A549 (cell line): ENCODE data around the gene CLMN. TPM values are rescaled to one million over a fixed set of nuclear protein-coding genes. Genes with fewer than 3 reads are reported as not detected.

Experiments
- ATAC-seq, 2 experiments: fragments of 200-7000 bp in 1 of 2; fragments of >200 bp in 1 of 2; cut with Nextera tagmentation in 1 of 2; cut with Tn5 transposase in 1 of 2; 3 replicates each; pipeline versions ENCODE4 v1.8.0 to v1.9.1; 2018 to 2020; ENCODE audit warnings: mild to moderate bottlenecking in 1 of 2, moderate library complexity in 1 of 2
- CTCF ChIA-PET: fragments of 300-600 bp; sonication (Branson Sonifier 250); formaldehyde crosslinking; extraction: SDS; loops from one replicate; lab custom pipeline; 2021; ENCODE audit warnings: antibody characterized with exemption, inconsistent platforms; lab: Yijun Ruan, JAX
- POLR2A ChIA-PET: fragments of 350-600 bp; formaldehyde crosslinking; extraction: SDS; loops from one replicate; lab custom pipeline; 2021; ENCODE audit warnings: antibody characterized with exemption, inconsistent platforms; lab: Yijun Ruan, JAX
- DNase-seq, 2 experiments: peaks; one replicate each; pipeline versions ENCODE4 v3.0.0 to v3.0.0-alpha.2; 2011 to 2016; ENCODE audit warnings: low read depth in 1 of 2, low spot score in 1 of 2
- FAIRE-seq: peaks from 2 replicates; lab custom pipeline; 2011; peaks lifted over from hg19 to GRCh38; lab: Jason Lieb, UNC
- H3K27ac ChIP-seq, 2 experiments: fragments of >200 bp; sonication (Bioruptor Twin); formaldehyde crosslinking; 3 replicates each; pipeline ENCODE4 v1.5.1; 2016 to 2017
- H3K4me1 ChIP-seq: fragments of >200 bp; sonication (Bioruptor Twin); formaldehyde crosslinking; 3 replicates; pipeline ENCODE4 v1.6.1; 2016
- H3K4me2 ChIP-seq: fragments of >200 bp; sonication (Bioruptor Twin); formaldehyde crosslinking; 3 replicates; pipeline ENCODE4 v1.6.1; 2016
- H3K4me3 ChIP-seq: fragments of >200 bp; sonication (Bioruptor Twin); formaldehyde crosslinking; 3 replicates; pipeline ENCODE4 v1.5.1; 2016
- H3K9me3 ChIP-seq: fragments of >200 bp; sonication (Bioruptor Twin); formaldehyde crosslinking; 3 replicates; pipeline ENCODE4 v1.6.1; 2016
- BCL3 ChIP-seq: fragments of >200 bp; sonication (Bioruptor Twin); formaldehyde crosslinking; IDR thresholded peaks from 3 replicates; pipeline ENCODE4 v1.6.1; 2016
- CHD4 ChIP-seq: fragments of 200-600 bp; sonication (generic); IDR thresholded peaks from 2 replicates; pipeline ENCODE4 v1.6.1; 2016; ENCODE audit warnings: antibody characterized with exemption, mild to moderate bottlenecking, borderline replicate concordance
- CTCF ChIP-seq: fragments of >200 bp; sonication (Bioruptor Twin); formaldehyde crosslinking; IDR thresholded peaks from 3 replicates; pipeline ENCODE4 v1.5.1; 2016
- E2F6 ChIP-seq: IDR thresholded peaks from 2 replicates; pipeline ENCODE4 v1.6.1; 2012; ENCODE audit warnings: low read depth, borderline replicate concordance
- EHMT2 ChIP-seq: fragments of 200-600 bp; sonication (generic); IDR thresholded peaks from 2 replicates; pipeline ENCODE4 v1.6.1; 2016; ENCODE audit warnings: antibody characterized with exemption, low read depth, mild to moderate bottlenecking, moderate library complexity
- FOSB ChIP-seq: fragments of 250-450 bp; sonication (Bioruptor Pico); IDR thresholded peaks from 2 replicates; pipeline ENCODE4 v1.5.0; 2020; ENCODE audit warnings: mild to moderate bottlenecking, moderate library complexity
- FOXS1 ChIP-seq: fragments of 250-450 bp; sonication (Bioruptor Pico); IDR thresholded peaks from 2 replicates; pipeline ENCODE4 v1.5.0; 2020; ENCODE audit warnings: mild to moderate bottlenecking, moderate library complexity
- GATA3 ChIP-seq: IDR thresholded peaks from 2 replicates; pipeline ENCODE4 v1.6.1; 2012; ENCODE audit warnings: borderline replicate concordance
- HES2 ChIP-seq: fragments of >200 bp; sonication (Bioruptor Twin); formaldehyde crosslinking; IDR thresholded peaks from 2 replicates; pipeline ENCODE4 v1.6.1; 2016
- HMGXB4 ChIP-seq: fragments of 250-450 bp; sonication (Bioruptor Pico); IDR thresholded peaks from 2 replicates; pipeline ENCODE4 v1.5.0; 2021; ENCODE audit warnings: mild to moderate bottlenecking, moderate library complexity, borderline replicate concordance
- JUN ChIP-seq, 2 experiments: fragments of >200 bp; sonication (Bioruptor Twin); formaldehyde crosslinking; IDR thresholded peaks; 2 replicates in 1 of 2; 3 replicates in 1 of 2; pipeline ENCODE4 v1.6.1; 2016 to 2017
- JUNB ChIP-seq: fragments of >200 bp; sonication (Bioruptor Twin); formaldehyde crosslinking; IDR thresholded peaks from 2 replicates; pipeline ENCODE4 v1.6.1; 2016
- KDM1A ChIP-seq: fragments of 200-600 bp; sonication (generic); IDR thresholded peaks from 2 replicates; pipeline ENCODE4 v1.6.1; 2016; ENCODE audit warnings: low read depth, mild to moderate bottlenecking
- MAFK ChIP-seq: fragments of 450-650 bp; IDR thresholded peaks from 2 replicates; pipeline ENCODE4 v1.6.1; 2014; ENCODE audit not compliant: partially characterized antibody
- MAX ChIP-seq: IDR thresholded peaks from 2 replicates; pipeline ENCODE4 v1.6.1; 2012
- MAZ ChIP-seq: fragments of 150-350 bp; IDR thresholded peaks from 2 replicates; pipeline ENCODE4 v1.6.1; 2014; ENCODE audit warnings: antibody characterized with exemption, low read depth, low read length, borderline replicate concordance
- NFE2L2 ChIP-seq: fragments of 150-350 bp; conservative IDR thresholded peaks from 2 replicates; pipeline ENCODE4 v1.6.1; 2014; ENCODE audit warnings: low read length
- NR3C1 ChIP-seq: fragments of >200 bp; sonication (Bioruptor Twin); formaldehyde crosslinking; IDR thresholded peaks from 3 replicates; pipeline ENCODE4 v1.6.1; 2017
- PBX3 ChIP-seq: IDR thresholded peaks from 2 replicates; pipeline ENCODE4 v1.6.1; 2012
- RARB ChIP-seq: fragments of 250-450 bp; sonication (Bioruptor Pico); IDR thresholded peaks from 2 replicates; pipeline ENCODE4 v1.8.0; 2021; ENCODE audit warnings: mild to moderate bottlenecking, moderate library complexity
- RNF2 ChIP-seq: fragments of 200-600 bp; sonication (generic); IDR thresholded peaks from 2 replicates; pipeline ENCODE4 v1.6.1; 2016; ENCODE audit warnings: low read depth, mild to moderate bottlenecking, antibody characterized with exemption, moderate library complexity, borderline replicate concordance
- SMC3 ChIP-seq: fragments of >200 bp; sonication (Bioruptor Twin); formaldehyde crosslinking; IDR thresholded peaks from 3 replicates; pipeline ENCODE4 v1.6.1; 2018; ENCODE audit warnings: inconsistent platforms
- SREBF2 ChIP-seq: fragments of 450-650 bp; IDR thresholded peaks from 2 replicates; pipeline ENCODE4 v1.6.1; 2014; ENCODE audit warnings: mild to moderate bottlenecking, moderate library complexity
- TFCP2L1 ChIP-seq: fragments of 250-450 bp; sonication (Bioruptor Pico); IDR thresholded peaks from 2 replicates; pipeline ENCODE4 v1.5.0; 2021; ENCODE audit warnings: mild to moderate bottlenecking
- TP53 ChIP-seq: fragments of 250-450 bp; sonication (Bioruptor Pico); IDR thresholded peaks from 2 replicates; pipeline ENCODE4 v1.5.0; 2021; ENCODE audit warnings: mild to moderate bottlenecking, moderate library complexity
- ZFP36 ChIP-seq: fragments of 450-650 bp; IDR thresholded peaks from 2 replicates; pipeline ENCODE4 v1.6.1; 2014; ENCODE audit warnings: borderline replicate concordance; ENCODE audit not compliant: partially characterized antibody
- ZSCAN20 ChIP-seq: fragments of 250-450 bp; sonication (Bioruptor Pico); IDR thresholded peaks from 2 replicates; pipeline ENCODE4 v1.8.0; 2022; ENCODE audit warnings: mild to moderate bottlenecking, moderate library complexity
- WGBS: methylation state at CpG from one replicate; pipeline ENCODE4 v1.1.6; 2017; ENCODE audit errors: missing lambda C conversion rate; 5-methylcytosine and 5-hydroxymethylcytosine counted together
- polyA plus RNA-seq, 4 experiments: library from polyadenylated mRNA; depleted of rRNA in 3 of 4; stranded (reverse); fragments of >200 nt; fragmentation: RNase III in 1 of 4; extraction: RNeasy Plus Mini Kit Qiagen cat#74134 plus additional on column Dnase treatment in 1 of 4; gene quantifications; 2 replicates in 3 of 4; 3 replicates in 1 of 4; pipeline ENCODE4 v1.2.3, GENCODE V29; 2011 to 2017

Gene CLMN
- polyA plus RNA-seq, 2 of the 4 experiments (the other 2 are of a cell fraction), result 2.9 to 10.6 TPM

GRCh38 chr14:95227279-95227860 is 92.3 kb downstream of the CLMN start:
- no peak for TF ChIP-seq EHMT2
- TF ChIP-seq HMGXB4 (CRISPR knock-in tag), result no peak
- TF ChIP-seq JUN (IDR thresholded peaks at IDR 0.05), result no peak
- DNase-seq, result no peak
- H3K9me3 ChIP-seq, result no peaks in the 10 kb centered on the region
- no peak for FAIRE-seq
- no peak overlapping the region for H3K4me3 ChIP-seq
- 82% methylated on average over 19 of the region's 19 CpGs for WGBS
- peaks cover 11% of the 10 kb centered on the region for H3K4me1 ChIP-seq
- ChIA-PET POLR2A (no interaction called here), CTCF (interaction anchor here (0.9 to 1.4 kb wide), 2 partner anchors 31 to 205 kb away, joined by 3 to 4 read pairs; no protein-coding TSS in a partner anchor)
- no peak overlapping the region for H3K27ac ChIP-seq
- no peak overlapping the region for H3K4me2 ChIP-seq
- ATAC-seq, result no peak

- no peak overlapping the region for H3K27ac ChIP-seq
- DNase-seq, result no peak
- TF ChIP-seq RARB (CRISPR knock-in tag), result no peak
- TF ChIP-seq MAFK, result no peak
- no peak for TF ChIP-seq JUNB
- TF ChIP-seq MAX, result no peak
- TF ChIP-seq MAZ, result no peak
- no peak for TF ChIP-seq RNF2
- TF ChIP-seq TP53, result no peak
- TF ChIP-seq JUN (IDR thresholded peaks at IDR 0.05), result no peak
- TF ChIP-seq CHD4, result no peak
- TF ChIP-seq ZFP36, result no peak
- no peak for TF ChIP-seq BCL3
- TF ChIP-seq EHMT2, result no peak
- TF ChIP-seq E2F6, result no peak
- no peak for TF ChIP-seq NFE2L2
- no peak for TF ChIP-seq FOSB (CRISPR knock-in tag)
- TF ChIP-seq FOXS1 (CRISPR knock-in tag), result no peak
- no peak for ATAC-seq
- peaks cover 7% of the 10 kb centered on the region; the same call in 2 of the 3 replicates for H3K4me1 ChIP-seq
- no peak overlapping the region for H3K4me2 ChIP-seq
- ChIA-PET CTCF (interaction anchor here (0.9 to 1.4 kb wide), 2 partner anchors 31 to 206 kb away, joined by 3 to 4 read pairs; no protein-coding TSS in a partner anchor), POLR2A (no interaction called here)
- 90% methylated on average over 8 of the region's 8 CpGs for WGBS
- no peak overlapping the region for H3K4me3 ChIP-seq
- FAIRE-seq, result no peak
- no peaks in the 10 kb centered on the region for H3K9me3 ChIP-seq
Measured at GRCh38 chr14:95226801-95227200, 92.9 kb downstream of the CLMN start.

- H3K4me2 ChIP-seq, result no peak overlapping the region
- no peaks in the 10 kb centered on the region for H3K9me3 ChIP-seq
- peaks cover 4% of the 10 kb centered on the region; the same call in 1 of the 3 replicates for H3K4me1 ChIP-seq
- DNase-seq, result no peak
- FAIRE-seq, result no peak
- POLR2A ChIA-PET, result no interaction called here
- no peak for ATAC-seq
- no peak overlapping the region for H3K4me3 ChIP-seq
- H3K27ac ChIP-seq, result no peak overlapping the region
- 81% methylated on average over 7 of the region's 7 CpGs for WGBS
- CTCF ChIA-PET, result no interaction called here
- no peak for TF ChIP-seq FOSB (CRISPR knock-in tag)
- TF ChIP-seq TFCP2L1 (CRISPR knock-in tag), result no peak
- TF ChIP-seq NR3C1, result no peak
- no peak for TF ChIP-seq SMC3
- no peak for TF ChIP-seq FOXS1 (CRISPR knock-in tag)
- TF ChIP-seq TP53, result no peak
- no peak for TF ChIP-seq ZSCAN20 (CRISPR knock-in tag)
- TF ChIP-seq KDM1A, result no peak
- TF ChIP-seq CTCF, result no peak
- TF ChIP-seq SREBF2, result no peak
- no peak for TF ChIP-seq PBX3
- no peak for TF ChIP-seq GATA3
- no peak for TF ChIP-seq HES2
- no peak for TF ChIP-seq ZFP36
Measured at GRCh38 chr14:95225251-95225887, 94.3 kb downstream of the CLMN start.
